Stimulated activated CD8-positive, alpha-beta memory T cell treated with anti-CD3 and anti-CD28 coated beads, Interleukin-2, amount 100 ng/mL, for 1 hour (primary cell): ENCODE results near the gene PDGFB.

ENCODE experiments used
- DNase-seq, 2 donors: peaks; one replicate each; pipeline ENCODE4 v3.0.0-alpha.2; 2020; ENCODE audit warnings: low read depth in 2 of 2

PDGFB gene

GRCh38 chr22:39176143-39176713 is 68.6 kb downstream of the PDGFB start:
- no peak for DNase-seq

GRCh38 chr22:39175353-39176142 is 69.2 kb downstream of the PDGFB start:
- DNase-seq = no peak

- peak; percentile 59 to 62 for DNase-seq
Measured at GRCh38 chr22:39174498-39175352, 70.1 kb downstream of the PDGFB start.

- peak in 1 of 2 donors; percentile 27 for DNase-seq
Measured at GRCh38 chr22:39173787-39174497, 70.8 kb downstream of the PDGFB start.
